ENCODE measurements around the gene SF3B3.
"Not testable (repeated sequence)": the region's sequence is repeated elsewhere in the genome, so short reads cannot be mapped to it uniquely, and the experiment has no call there.

The SF3B3 gene

DNA sequence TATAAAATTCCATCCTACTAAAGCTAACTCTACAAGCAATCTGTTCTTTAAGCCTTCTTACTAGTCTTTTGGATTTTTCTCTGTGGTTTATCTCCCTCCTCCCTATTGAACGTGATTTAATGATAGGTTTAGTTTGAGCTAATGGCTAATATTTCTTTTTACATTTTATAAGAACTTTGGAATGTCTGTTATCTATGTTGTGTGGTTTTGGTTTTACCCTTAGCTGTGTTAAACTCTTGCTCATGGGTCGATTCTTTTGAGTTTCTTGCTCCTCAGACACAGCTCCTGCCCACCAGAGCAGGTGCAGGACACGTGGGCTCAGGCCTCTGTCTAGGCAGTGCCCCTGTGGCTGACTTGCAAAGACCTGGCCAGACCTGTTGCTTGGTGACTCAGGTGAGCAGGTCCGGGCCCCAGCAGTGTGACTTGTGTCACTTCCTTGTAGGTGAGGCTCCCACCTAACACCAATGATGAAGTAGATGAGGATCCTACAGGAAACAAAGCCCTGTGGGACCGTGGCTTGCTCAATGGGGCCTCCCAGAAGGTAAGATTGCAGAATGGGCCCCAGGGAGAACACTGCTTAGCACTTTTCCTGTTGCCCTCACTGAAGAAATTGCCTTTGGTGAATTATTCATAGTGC is 45.1 kb downstream of the SF3B3 start:
- DNase-seq: no peak

DNA sequence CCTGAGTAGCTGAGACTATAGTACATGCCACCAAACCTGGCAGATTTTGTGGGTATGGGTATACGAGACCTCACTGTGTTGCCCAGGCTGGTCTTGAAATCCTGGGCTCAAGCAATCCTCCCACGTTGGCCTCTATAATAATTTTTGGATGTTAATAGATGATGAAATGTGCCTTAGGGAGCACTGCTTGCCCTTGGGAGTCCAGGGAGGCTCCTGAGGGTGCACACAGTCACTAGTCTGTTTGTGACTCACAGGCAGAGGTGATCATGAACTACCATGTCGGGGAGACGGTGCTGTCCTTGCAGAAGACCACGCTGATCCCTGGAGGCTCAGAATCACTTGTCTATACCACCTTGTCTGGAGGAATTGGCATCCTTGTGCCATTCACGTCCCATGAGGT is 46.1 kb downstream of the SF3B3 start:
- DNase-seq: no peak

GRCh38 chr16:70570967-70571570 is 47.5 kb downstream of the SF3B3 start:
- DNase-seq: no peak

DNA sequence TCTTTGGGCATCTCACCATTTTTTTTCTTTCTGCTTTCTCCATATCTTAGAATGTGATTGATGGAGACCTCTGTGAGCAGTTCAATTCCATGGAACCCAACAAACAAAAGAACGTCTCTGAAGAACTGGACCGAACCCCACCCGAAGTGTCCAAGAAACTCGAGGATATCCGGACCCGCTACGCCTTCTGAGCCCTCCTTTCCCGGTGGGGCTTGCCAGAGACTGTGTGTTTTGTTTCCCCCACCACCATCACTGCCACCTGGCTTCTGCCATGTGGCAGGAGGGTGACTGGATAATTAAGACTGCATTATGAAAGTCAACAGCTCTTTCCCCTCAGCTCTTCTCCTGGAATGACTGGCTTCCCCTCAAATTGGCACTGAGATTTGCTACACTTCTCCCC is 48.0 kb downstream of the SF3B3 start:
- DNase-seq: no peak

GRCh38 chr16:70572050-70572925 is 48.7 kb downstream of the SF3B3 start:
- DNase-seq: peak in 2 of 4 experiments; percentile 9 to 23

DNA sequence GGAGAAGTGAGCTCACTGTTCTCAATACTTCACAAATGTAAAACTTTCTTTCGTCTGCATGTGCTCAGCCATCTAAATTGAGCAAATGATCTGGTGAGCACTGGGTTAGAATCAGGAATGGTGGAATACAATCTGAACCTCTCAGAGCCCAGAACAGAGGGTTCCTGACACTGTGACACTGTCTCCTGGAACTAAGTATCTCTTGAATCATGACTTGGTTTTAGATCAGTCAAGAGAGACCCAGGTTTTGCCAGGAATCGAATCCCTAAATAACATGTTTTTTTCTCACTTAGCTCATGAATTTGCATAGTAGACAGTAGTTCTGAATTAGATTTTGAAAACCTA is 49.3 kb downstream of the SF3B3 start:
- no peak for DNase-seq

DNA sequence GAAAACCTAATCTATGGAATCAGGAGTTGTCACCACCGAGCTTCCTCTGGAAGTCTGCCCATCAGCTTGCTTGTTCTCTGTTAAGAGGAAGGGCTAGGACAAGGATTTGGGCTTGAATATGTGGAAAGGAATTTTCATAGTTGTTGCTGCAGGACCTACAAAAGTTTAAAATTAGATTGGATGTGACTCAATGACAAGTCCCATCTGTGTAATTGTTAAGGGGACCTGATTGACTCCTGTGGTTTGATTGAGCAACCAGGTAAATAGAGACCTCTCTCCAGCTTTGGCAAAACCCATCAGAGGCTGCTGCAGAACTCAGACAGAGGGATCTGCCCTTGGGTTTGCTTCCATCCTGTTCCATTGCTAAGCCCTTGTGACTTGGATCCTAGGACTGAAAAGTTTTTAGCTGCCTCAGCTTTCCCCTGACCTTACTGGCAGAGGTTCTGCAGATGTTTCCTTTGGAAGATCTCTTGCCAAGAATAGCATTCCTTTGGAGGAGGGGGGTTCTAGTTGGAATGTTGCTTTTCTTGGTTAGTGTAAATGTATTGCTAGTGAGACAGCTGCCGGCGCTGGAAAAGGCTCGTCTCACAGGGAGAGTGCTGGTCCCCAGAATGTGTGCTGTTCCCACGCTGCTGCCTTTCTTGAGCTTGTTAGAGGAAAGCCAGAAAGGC is 50.0 kb downstream of the SF3B3 start:
- no peak for DNase-seq

DNA sequence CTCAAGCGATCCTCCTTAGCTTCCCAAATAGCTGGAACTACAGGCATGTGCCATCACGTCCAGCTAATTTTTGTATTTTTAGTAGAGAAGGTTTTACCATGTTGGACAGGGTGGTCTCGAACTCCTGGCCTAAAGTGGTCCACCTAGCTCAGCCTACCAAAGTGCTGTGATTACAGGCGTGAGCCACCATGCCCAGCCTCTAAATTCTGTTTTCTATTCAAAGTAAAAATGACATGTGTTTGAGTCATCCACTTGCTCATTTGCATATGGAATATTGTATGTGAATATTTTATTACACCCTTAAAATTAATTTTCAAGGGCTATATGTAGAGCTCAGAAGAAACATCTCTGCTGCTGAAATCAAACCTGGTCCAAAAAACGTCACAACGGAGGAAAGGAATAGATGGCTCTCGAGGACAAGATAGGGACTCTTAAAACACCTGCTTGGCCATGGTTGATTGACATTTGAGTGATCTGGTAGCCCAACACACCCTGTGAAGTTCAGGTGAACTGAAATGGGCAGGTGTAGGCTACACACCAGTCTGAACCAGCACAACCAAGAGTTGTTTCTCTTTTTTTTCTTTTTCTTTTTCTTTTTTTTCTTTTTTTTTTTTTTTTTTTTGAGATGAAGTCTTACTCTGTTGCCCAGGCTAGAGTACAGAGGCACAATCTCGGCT is 51.1 kb downstream of the SF3B3 start:
- no peak for DNase-seq

DNA sequence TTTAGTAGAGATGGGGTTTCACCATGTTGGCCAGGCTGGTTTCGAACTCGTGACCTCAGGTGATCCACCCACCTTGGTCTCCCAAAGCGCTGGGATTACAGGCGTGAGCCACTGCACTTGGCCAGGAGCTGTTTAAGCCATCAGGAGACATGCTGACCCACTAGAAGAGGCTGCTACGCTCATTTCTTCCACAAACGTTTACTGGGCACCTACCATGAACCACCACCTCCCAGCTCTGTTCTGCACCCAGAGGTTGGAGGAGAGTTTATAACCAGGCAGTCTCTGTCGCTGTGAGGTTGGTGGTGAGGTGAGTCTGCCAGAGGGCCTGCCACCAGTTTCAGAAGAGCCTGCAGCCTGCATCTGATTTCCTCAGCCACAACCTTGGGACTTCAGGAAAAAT is 51.8 kb downstream of the SF3B3 start:
- no peak for DNase-seq

DNA sequence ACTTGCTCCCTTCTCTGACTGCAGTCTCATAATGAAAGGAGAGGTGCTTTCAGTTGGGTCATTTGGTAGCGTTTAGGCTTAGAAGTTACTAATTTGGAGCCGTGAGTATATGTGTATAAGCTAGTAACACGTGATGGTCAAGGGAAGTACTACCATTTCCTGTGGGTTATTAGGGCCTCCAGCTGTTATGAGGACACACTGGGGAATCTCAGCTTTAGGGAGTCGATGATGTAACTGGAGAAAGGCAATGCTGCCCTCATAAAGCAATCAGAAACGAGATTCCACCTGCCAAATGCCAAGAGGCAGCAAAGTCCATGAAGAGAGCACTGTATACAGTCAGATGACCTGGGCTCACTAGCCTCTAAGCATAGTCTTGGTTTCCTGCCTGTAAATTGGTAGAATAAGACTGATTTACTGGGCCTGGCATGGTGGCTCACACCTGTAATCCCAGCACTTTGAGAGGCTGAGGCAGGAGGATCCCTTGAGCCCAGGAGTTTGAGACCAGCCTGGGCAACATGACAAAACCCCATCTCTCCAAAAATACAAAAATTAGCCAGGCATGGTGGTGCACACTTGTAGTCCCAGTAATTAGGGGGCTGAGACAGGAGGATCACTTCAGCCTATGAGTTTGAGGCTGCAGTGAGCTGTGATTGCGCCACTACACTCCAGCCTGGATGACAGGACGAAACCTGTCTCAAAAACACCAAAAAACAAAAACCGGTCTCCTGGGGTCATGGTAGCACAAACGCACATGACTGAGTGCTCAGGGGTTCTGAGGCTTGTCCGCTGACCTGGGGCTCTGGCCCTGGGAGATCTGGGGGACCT is 53.0 kb downstream of the SF3B3 start:
- peak; percentile 56 to 78 (median 66) for DNase-seq

GRCh38 chr16:70577256-70577698 is 53.7 kb downstream of the SF3B3 start:
- DNase-seq: no peak

GRCh38 chr16:70578035-70578434 is 54.4 kb downstream of the SF3B3 start:
- DNase-seq: no peak

GRCh38 chr16:70579248-70579647 is 55.6 kb downstream of the SF3B3 start:
- no peak for DNase-seq

DNA sequence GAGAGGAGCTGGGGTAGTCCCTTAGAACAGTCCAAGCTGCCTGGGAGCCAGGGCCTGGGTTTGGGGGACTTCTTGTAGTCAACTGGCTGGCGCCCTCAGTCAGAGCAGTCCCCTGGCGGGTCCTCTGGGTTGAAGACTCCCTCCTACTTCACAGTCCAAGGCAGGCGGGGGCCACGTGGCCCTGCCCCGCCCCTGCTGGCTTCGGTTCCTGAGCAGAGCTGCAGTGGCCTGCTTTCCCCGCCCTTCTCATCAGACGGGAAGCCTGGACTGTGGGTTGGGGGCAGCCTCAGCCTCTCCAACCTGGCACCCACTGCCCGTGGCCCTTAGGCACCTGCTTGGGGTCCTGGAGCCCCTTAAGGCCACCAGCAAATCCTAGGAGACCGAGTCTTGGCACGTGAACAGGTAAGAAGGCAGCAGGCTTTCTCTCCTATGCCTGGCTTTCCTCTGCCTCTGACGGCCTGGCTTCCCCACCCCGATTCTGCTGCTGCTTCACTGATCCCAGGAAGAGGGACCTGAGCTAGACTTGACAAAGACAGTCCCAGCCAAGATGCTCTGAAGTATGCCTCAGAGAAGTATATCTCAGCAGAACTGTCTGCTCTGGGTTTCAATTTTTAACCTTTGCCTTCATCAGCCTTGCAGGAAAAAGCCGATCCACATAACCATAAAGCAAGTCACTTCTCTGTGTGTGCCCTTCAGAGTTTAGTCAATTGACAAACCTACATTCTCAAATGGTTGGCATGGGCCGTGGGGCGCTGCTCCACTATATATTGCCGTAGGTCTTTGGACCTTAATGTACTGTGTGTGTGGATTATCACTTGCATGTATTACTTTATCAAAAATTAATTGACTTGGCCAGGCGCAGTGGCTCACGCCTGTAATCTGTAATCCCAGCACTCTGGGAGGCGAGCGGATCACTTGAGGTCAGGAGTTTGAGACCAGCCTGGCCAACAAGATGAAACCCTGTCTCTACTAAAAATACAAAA is 56.3 kb downstream of the SF3B3 start:
- DNase-seq: no peak

- DNase-seq: peak in 1 of 4 experiments; percentile 12
These were observed 58.8 kb downstream of the SF3B3 start for GRCh38 chr16:70582280-70582978.

GRCh38 chr16:70586731-70587130 is 63.1 kb downstream of the SF3B3 start:
- no peak for DNase-seq

- no peak for DNase-seq
These were observed 64.9 kb downstream of the SF3B3 start for GRCh38 chr16:70588565-70588964.

DNA sequence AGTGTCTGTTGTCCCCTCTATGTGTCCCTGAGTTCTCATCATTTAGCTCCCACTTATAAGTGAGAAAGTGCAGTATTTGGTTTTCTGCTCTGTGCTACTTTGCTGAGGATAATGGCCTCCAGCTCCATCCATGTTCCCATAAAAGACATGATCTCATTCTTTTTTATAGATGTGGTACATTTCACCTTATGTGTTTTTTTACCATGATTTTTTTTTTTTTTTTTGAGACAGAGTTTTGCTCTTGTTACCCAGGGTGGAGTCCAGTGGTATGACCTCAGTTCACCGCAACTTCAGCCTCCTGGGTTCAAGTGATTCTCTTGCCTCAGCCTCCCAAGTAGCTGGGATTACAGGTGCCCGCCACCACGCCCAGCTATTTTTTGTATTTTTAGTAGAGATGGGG is 65.8 kb downstream of the SF3B3 start:
- not testable (repeated sequence) for DNase-seq

GRCh38 chr16:70589998-70590471 is 66.4 kb downstream of the SF3B3 start:
- no peak for DNase-seq

All from suppressor macrophage (primary cell).